ENCODE results near the gene STRIP2. TPM values are rescaled to one million over a fixed set of nuclear protein-coding genes. Genes with fewer than 3 reads are reported as not detected.

The STRIP2 gene
- total and polyA plus RNA-seq, 9 donors, result 0.12 to 1.6 (median 0.92) TPM

DNA sequence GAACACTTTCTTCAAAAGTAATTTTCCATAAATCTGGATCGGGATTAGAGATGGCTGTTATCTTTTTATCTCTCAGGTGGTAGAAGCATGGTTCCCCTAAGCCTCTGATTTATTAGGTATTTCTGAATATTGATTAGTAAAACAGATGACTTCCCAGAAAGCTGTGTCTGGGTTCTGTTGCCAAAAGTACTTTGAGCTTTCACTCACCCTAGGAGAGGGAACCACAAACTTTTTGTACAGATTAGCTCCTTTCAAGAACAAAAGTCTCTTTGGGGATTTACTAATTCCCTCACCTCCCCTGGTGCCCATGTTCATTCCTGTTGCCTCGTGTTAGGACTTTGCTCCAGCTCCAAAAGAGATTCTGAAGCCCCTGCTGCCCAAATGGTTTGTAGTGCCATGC is 46.7 kb upstream of the STRIP2 start:
- intact Hi-C loops (cut with DNase I), result no loop called here
- Histone ChIP-seq H3K27me3 (no peaks in the 10 kb centered on the region), H3K36me3 (no peaks in the 10 kb centered on the region), H3K9me3 (no peaks in the 10 kb centered on the region), H3K27ac (no peak overlapping the region), H3K4me1 (ENCODE audit: insufficient read depth) (no peaks in the 10 kb centered on the region), H3K4me3 (no peak overlapping the region)
- WGBS, 3 donors, result 77 to 88% (median 85%) methylated on average over 2 of the region's 2 CpGs
- TF ChIP-seq POLR2A (IDR thresholded peaks at IDR 0.05) (no peak), EP300 (IDR thresholded peaks at IDR 0.05) (no peak)
- TF ChIP-seq, protein P1, sequence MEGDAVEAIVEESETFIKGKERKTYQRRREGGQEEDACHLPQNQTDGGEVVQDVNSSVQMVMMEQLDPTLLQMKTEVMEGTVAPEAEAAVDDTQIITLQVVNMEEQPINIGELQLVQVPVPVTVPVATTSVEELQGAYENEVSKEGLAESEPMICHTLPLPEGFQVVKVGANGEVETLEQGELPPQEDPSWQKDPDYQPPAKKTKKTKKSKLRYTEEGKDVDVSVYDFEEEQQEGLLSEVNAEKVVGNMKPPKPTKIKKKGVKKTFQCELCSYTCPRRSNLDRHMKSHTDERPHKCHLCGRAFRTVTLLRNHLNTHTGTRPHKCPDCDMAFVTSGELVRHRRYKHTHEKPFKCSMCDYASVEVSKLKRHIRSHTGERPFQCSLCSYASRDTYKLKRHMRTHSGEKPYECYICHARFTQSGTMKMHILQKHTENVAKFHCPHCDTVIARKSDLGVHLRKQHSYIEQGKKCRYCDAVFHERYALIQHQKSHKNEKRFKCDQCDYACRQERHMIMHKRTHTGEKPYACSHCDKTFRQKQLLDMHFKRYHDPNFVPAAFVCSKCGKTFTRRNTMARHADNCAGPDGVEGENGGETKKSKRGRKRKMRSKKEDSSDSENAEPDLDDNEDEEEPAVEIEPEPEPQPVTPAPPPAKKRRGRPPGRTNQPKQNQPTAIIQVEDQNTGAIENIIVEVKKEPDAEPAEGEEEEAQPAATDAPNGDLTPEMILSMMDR (IDR thresholded peaks at IDR 0.05), result no peak
- DNase-seq, result no peak

DNA sequence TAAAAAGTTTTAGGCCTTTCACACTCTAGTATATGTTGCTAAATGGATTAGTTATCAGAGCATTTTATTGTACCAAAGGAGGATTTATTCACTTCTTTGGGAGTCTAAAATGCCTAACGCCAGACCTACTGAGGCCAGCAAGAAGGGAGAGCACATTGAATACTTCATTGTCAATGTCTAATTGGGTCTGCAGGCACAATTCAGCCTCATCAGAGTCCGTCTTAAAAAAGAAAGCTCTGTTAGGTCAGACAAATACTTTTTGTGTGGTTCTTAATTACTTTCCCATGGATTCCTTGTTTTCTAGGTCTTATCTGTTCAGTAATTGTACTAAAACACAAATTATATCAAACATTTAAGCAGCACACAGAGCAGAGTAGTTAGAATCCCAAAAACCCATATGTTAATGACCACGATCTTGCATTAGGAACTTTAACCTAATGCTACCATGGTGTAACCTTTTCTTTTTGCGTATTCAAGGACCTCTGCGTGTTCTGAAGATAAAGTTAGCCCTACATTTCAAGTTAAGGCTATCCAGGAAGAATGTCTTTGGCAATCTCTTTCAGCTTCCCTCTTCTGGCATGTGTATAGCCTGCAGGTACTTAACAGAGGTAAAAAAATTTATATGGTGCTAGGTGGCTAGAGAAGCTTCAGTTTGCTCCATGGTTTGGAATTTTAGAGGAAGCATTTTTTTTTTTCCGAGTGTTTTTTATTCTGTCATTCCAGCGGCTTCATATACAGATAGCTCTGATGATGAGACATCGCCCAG is 45.7 kb upstream of the STRIP2 start:
- TF ChIP-seq, protein P1 (IDR thresholded peaks at IDR 0.05), result no peak
- TF ChIP-seq EP300 (IDR thresholded peaks at IDR 0.05) (no peak), POLR2A (IDR thresholded peaks at IDR 0.05) (no peak)
- H3K27me3 ChIP-seq, result no peaks in the 10 kb centered on the region
- no peaks in the 10 kb centered on the region for H3K9me3 ChIP-seq
- intact Hi-C loops (cut with DNase I), result no loop called here
- H3K36me3 ChIP-seq, result no peaks in the 10 kb centered on the region
- no peaks in the 10 kb centered on the region for H3K4me1 ChIP-seq (ENCODE audit: insufficient read depth)
- no peak overlapping the region for H3K4me3 ChIP-seq
- H3K27ac ChIP-seq, result no peak overlapping the region
- WGBS, 3 donors, result 90 to 96% (median 92%) methylated on average over 8 of the region's 8 CpGs
- DNase-seq, result no peak

DNA sequence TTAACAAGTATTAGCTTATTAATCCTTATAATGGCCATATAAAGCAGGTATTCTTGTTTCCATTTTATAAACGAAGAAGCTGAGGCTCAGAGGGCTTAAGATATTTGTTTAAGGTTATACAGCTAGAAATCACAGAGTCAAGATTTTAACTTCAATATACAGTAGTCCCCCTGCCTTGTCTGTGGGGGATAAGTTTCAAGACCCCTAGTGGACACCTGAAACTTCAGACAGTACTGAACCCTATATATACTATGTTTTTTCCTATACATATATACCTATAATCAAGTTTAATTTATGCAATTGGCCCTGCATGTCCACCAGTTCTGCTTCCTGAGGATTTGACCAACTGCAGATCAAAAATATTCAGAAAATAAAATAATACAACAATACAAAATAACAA is 44.4 kb upstream of the STRIP2 start:
- no peaks in the 10 kb centered on the region for H3K4me1 ChIP-seq (ENCODE audit: insufficient read depth)
- no peak overlapping the region for H3K4me3 ChIP-seq
- H3K9me3 ChIP-seq, result no peaks in the 10 kb centered on the region
- 72 to 86% (median 83%) methylated on average over 1 of the region's 1 CpG for WGBS, 3 donors
- intact Hi-C loops (cut with DNase I), result no loop called here
- no peak for TF ChIP-seq EP300 (IDR thresholded peaks at IDR 0.05)
- TF ChIP-seq, protein P1 (IDR thresholded peaks at IDR 0.05), result no peak
- no peak for TF ChIP-seq POLR2A (IDR thresholded peaks at IDR 0.05)
- DNase-seq, result no peak
- H3K27me3 ChIP-seq, result no peaks in the 10 kb centered on the region
- no peaks in the 10 kb centered on the region for H3K36me3 ChIP-seq
- no peak overlapping the region for H3K27ac ChIP-seq

DNA sequence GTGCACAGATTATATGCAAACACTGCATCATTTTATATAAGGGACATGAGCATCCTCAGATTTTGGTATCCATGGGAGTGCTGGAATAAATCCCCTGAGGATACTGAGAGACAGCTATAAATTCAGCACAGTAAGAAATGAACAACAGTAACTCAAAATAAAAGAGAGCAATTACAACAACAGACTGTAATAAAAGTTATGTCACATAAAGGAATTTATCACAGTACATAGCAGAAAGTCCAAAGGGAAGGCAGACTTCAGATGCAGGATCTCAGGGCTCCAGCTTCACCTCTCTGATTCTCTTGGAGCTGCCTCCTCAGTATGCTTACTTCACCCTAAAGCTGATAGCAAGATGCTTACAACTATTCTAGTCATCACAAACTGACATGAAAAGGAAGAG is 43.9 kb upstream of the STRIP2 start:
- Histone ChIP-seq H3K36me3 (no peaks in the 10 kb centered on the region), H3K4me1 (ENCODE audit: insufficient read depth) (no peaks in the 10 kb centered on the region), H3K27ac (no peak overlapping the region), H3K4me3 (no peak overlapping the region), H3K27me3 (no peaks in the 10 kb centered on the region), H3K9me3 (no peaks in the 10 kb centered on the region)
- intact Hi-C loops (cut with DNase I), result no loop called here
- TF ChIP-seq POLR2A (IDR thresholded peaks at IDR 0.05) (no peak), EP300 (IDR thresholded peaks at IDR 0.05) (no peak)
- TF ChIP-seq, protein P1 (IDR thresholded peaks at IDR 0.05), result no peak
- no peak for DNase-seq

Measured in ovary (tissue), 9 donors.